Measurements from ENCODE around the gene OGFOD3.

OGFOD3 gene

DNA sequence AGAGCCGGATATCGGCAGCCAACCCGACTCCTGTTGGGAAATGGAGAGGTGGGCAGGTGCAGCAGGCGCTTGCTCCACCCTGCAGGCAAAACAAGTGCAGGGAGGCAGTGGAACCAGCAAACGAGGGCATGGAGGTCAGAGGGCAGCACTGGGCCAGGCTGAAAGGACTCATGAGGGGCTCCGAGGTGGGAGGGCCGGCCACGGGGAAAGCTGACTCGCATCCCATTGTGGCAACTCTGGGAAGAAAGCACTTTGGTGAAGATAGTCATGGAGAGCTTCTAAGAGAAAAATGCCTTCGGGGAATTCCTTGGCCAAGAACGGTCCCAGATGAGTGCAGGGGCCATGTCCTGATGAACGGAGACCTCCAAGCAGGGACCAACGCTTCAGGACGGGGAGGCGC is 27.7 kb upstream of the OGFOD3 start:
- DNase-seq: no peak

DNA sequence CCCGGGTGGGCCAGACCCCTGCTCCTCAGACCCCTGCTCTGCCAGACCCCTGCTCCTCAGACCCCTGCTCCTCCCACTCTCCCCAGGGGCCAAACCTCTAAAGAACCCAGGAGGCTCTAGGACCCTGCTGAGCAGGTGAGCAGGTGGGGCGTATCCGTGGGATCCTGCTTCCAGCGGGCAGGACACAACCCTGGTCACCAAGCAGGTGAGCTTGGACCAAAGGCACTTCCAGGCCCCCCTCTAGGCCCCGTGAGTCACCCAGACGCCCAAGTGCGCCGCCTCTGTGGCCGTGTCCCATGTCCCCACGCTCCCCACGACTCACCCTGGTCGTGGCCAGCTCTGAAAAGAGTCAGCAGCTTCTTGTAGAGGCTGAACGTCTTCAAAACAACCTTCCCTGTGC is 27.2 kb upstream of the OGFOD3 start:
- DNase-seq: no peak

DNA sequence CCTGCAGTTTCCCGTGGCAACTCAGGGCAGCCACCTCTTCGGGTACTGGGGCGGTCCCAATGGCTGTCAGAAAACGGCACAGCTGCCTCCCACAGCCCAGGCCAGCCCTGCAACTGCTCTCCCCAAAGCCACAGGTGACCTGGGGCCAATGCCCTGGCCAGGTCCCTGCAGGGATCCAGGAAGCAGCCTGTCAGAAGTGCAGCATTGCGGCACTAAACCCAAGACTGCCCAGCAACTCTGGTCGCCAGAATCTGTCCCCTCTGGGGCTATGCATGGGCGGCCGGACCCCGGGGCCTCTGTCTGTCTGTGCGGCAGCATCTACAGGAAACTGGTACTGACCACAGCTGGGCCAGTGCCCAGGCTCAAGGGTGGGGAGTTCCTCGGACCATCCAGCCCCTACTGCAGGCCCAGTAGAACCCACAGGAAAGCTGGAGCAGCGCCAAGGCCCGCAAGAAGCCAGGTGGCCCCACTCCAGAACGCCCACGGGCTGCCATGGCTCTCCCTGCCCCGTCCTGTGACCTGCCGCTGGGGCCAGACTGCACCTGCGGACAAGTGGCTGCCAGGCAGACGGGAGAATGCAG is 26.6 kb upstream of the OGFOD3 start:
- no peak for DNase-seq

DNA sequence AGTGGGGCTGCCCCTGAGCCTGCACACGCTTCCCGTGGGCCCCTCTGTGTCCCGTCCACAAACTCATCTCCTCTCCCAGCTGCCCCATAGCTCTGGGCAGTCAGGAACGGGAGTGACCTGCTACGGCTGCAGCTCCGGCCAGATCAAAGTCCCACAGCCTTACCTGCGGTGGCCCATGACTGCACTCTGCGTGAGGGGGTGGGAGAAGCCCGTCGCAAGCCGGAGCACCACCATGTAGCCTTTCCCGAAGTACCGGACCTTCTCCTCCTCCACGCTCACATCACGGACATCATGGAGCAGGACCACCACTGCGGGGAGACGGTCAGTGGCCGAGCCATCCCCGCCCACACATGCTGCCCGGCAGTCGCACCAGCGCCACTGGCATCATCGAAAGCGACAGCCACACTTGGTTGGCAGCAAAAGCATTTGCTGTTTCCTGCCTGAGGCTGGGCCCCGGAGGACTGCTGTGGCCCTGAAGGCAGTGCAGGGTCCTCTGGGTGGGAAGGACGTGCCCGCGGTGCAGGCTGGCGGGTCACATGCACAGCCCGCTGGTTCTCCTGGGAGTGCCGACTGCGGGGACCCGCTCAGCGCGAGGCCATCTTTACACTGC is 26.0 kb upstream of the OGFOD3 start:
- DNase-seq: no peak

DNA sequence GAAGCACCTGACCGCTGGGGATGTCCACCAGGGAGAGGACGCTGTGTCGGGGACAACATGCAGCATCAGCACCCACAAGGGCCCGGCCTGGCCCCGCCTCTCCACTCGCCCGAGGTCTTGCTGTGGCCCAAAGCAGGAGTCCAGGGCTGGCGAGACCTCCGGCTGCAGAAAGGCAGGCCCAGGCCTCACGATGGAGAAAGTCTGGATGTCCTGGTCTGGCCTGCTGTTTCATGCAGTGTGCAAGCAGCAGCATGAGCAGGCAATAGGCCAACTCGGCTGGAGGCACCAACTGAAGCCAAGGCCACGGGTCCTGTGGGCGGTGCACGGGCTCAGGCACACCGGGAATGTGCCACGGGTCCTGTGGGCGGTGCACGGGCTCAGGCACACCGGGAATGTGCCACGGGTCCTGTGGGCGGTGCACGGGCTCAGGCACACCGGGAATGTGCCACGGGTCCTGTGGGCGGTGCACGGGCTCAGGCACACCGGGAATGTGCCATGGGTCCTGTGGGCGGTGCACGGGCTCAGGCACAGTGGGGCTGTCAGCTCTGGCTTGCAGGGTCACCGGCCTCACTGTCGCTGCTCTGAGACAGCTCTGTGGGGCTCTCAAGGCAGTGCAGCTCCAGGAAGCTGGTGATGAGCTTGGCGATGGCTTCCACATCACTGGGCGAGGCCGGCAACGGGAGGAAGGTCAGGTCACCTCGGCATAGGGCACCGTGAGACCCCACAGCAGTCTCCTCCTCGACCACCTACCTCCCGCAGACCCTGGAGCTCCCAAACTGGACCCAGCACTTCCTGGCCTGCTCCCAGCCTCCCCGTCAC is 25.3 kb upstream of the OGFOD3 start:
- DNase-seq: no peak

DNA sequence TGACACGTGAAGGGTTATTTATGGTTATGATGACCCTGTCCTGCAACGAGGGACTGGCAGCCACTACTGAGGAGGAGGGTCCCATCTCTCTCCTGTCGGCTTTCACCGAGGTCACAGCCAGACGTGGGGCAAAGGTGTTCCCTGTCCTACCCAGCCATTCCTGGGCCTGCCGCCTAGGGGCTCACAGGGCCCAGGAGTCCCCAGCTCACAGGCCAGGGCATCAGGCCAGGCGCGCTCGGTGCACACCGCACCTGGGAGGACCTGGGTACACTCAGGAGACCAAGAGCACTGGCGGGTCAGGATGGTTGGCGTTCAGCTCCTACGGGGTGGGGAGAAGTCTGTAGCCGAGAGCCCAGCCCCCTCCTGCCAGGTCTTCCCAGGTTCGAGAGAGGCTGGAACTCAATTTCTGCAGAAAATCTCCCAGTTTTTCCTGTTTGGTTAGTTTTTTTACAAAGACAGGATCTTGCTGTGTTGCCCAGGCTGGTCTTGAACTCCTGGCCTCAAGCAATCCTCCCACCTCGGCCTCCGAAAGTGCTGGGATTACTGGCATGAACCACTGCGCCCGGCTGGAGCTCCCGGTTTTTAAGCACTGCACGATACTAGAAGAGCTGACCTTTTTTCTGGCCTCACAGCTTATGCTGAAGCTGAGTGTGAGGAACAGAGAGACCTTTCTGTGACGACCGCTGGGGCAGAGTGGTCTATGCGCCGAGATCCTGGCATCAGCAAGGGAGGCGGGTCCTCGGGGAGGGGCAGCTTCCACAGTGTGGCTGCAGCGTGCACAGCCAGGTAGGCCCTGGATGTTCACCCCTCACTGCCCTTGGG is 24.5 kb upstream of the OGFOD3 start:
- no peak for DNase-seq

DNA sequence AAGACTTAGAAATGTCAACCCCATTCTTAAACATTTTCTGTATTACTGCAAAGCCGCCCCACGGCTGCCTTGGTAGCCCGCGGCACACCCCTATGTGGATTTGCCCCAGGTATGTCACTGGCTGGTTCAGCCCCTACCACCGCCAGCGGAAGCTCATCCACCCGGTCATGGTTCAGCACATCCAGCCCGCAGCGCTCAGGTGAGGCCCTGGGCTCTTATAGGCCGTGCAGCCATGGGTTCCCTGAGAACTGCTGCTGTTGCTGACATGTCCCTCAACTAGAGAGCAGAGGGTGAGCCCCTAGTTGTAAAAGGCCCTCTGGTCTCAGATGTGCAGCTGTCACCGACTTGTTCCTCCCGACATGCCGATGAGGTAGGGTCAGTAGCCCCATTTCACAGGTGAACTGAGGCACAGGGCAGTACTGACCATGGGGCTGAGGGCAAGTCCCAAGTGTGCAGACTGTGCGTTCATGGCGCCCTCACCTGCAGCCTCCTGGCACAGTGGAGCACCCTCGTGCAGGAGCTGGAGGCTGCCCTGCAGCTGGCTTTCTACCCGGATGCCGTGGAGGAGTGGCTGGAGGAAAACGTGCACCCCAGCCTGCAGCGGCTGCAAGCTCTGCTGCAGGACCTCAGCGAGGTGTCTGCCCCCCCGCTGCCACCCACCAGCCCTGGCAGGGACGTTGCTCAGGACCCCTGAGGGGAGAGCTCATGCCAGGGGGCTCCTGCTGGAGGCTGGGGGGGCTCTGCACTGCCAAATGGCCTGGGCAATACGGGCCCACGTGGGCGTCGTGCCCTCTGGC is 23.5 kb upstream of the OGFOD3 start:
- no peak for DNase-seq

DNA sequence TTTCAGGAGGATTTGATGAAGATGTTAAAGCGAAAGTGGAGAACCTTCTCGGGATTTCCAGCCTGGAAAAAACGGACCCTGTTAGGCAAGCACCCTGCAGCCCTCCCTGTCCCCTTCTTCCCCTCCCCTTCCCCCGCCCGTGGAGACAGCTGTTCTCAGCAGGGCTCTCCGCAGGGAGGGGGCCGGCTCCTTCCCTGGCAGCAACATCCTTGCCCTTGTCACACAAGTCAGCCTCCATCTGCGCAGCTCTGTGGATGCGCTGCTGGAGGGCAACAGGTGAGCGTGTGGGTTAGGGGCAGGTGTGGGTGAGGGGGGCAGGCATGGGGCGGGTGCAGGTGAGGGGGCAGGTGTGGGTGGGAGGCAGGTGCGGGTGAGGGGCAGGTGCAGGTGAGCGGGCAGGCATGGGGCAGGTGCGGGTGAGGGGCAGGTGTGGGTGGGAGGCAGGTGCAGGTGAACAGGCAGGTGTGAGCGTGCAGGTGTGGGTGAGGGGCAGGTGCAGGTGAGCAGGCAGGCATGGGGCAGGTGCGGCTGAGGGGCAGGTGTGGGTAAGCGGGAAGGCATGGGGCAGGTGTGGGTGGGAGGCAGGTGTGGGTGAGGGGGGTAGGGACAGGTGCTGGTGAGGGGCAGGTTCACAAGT is 22.7 kb upstream of the OGFOD3 start:
- no peak for DNase-seq

DNA sequence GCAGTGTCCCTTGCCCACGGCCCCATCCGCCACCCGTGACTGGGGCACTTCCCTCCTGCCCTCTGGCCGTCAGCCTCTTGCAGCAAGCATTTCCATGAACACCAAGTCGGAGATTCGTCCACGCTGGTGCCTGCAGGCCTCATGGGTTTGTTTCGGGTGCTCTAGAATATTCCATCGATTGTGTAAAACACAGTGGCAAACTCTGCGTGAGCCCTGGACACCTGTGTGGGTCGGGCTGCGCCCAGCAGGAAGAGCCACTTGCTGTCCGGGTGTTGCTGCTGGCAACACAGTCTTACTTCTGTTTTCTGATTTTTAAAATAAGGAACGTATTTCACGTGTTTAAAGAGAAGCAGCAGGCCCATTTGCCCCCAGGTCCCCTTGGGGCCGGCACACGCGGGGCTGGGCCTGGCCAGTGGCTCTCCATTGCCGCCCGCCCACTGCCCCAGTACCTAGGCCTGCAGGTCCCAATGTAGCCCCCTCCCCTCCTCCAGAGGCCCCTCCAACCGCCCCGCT is 22.1 kb upstream of the OGFOD3 start:
- no peak for DNase-seq

DNA sequence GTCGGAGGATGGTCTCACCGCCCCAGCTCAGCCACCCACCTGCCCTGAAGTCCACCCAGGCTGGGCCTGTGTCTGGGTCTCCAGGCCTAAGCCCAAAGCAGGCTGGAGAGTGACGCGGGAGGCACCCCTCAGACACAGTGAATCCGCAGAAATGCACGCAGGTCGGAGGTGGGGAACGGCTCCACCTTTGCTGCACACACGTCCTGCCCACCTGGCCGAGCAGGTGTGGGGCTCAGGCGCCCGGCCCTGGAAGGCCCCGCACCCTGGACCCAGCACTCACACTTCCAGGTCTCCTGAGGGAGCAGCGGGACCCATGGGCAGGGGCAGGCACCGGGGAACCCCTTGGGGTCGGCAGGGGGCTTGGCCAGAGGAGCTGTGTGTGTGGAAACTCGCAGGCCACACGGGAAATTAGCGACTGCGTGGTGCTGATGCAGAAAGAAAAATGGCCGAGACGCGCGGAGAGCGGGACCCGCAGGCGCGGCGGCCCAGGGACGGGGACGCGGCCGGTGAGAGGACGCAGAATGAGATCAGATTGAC is 21.5 kb upstream of the OGFOD3 start:
- DNase-seq: no peak

DNA sequence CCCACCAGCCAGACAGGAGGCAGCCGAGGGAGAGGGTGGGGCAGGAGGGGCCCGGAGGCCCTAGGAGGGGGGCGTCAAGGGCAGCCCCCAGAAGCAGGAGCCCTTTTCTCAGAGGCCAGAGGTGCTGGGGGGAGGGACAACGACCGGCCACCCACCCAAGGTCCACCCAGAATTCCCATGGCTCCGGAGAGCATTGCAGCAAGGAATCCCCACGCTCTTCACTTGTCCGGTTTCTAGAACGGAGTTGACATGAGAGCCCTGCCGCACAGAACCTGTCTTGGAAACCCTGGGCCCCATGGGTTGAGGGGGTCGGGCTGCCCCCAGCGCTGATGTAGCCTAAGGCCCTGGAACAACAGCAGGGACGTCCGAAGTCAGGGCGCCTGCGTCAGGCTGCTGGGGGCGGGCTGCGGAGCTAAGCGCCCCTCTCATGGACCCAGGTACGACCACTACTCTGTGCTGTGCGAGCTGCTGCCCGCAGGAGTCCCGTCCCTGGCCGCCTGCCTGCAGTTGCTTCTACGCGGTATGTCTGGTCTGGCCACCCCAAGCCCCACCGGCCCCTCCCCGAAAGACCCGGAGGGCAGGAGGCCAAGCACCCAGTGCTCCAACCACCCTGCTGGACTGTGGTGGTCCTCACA is 20.9 kb upstream of the OGFOD3 start:
- no peak for DNase-seq

DNA sequence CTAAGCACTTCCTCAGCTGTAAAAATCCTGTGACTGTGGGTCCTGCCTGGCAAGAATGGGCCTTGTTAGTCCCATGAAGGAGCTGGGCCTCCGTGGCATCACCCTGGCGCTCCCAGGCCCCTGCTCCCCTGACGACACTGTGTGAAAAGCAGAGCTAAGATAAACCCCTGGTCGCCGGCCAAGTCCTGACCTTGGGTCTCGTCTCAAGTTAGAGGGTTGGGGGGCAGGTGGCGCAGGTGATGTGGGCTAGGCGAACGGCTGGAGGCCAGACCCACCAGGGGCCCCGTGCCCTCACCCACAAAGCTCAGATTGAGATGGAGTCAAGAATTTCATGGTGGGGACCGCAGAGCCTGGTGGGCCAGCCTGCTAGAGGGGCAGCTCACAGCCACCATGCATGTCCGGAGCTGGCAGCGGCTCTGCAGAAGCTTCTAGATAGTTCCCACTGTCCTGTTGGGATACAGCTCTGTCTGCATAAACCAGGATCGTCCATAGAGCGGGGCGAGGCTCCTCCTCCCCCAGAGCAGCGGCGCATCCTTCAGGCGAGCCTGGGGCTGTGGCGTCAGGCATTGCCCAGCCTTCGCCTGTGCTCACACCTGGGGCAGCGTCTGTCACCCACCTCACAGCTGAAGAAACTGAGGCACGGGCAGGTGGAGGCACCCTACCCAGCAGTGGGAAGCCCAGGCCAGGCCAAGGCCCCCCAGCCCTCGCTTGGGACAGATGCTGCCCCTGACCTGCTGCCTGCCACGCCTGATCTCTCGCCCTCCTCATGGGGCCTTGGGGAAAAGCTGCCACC is 20.2 kb upstream of the OGFOD3 start:
- no peak for DNase-seq

DNA sequence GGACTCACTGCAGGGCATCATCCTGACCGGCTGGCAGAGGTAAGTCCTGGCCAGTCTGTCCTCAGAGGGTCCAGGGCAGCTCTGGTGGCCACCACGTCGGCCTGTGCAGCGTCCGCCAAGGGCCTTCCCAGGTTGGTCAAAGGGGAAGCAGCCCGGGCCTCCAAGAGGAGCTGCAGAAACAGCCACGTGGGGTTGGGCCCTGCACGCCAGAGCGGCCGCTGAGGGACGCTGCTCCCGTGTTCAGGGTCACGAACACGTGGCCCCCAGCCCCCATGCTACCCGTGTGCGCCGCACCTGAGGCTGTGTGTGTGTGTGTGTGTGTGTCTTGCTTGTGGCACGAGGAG is 18.9 kb upstream of the OGFOD3 start:
- DNase-seq: no peak

DNA sequence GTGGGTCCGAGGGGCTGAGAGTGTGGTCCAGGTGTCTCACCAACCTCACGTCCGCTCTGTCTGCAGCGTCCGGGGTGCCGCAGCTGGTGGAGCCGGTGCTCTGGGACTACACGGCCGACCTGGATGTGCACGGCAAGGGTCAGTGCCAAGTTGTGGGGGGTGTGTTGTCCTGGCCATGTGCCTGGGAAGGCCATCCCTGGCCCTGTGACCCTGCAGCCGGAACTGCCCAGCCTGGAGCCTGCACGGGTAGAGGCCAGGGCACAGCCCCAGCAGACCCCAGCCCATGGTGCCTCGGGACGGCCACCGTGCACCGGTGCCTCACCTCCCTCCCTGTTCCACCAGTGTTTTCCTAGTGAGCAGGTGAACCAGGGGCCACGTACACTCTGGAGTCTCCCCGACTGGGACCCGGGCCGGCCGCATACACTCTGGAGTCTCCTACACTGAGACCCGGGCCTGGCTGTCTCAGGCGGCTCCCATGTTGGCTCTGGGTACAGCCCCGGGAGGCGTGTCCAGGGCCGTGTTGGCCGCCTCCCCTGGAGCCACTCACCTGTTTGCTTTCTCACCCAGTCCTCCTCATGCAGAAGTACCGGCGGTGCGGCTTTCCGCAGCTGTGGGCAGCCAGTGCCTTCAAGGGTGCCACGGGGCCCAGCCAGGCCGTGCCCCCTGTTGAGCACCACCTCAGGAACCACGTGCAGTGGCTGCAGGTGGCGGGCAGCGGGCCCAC is 18.4 kb upstream of the OGFOD3 start:
- DNase-seq: no peak

DNA sequence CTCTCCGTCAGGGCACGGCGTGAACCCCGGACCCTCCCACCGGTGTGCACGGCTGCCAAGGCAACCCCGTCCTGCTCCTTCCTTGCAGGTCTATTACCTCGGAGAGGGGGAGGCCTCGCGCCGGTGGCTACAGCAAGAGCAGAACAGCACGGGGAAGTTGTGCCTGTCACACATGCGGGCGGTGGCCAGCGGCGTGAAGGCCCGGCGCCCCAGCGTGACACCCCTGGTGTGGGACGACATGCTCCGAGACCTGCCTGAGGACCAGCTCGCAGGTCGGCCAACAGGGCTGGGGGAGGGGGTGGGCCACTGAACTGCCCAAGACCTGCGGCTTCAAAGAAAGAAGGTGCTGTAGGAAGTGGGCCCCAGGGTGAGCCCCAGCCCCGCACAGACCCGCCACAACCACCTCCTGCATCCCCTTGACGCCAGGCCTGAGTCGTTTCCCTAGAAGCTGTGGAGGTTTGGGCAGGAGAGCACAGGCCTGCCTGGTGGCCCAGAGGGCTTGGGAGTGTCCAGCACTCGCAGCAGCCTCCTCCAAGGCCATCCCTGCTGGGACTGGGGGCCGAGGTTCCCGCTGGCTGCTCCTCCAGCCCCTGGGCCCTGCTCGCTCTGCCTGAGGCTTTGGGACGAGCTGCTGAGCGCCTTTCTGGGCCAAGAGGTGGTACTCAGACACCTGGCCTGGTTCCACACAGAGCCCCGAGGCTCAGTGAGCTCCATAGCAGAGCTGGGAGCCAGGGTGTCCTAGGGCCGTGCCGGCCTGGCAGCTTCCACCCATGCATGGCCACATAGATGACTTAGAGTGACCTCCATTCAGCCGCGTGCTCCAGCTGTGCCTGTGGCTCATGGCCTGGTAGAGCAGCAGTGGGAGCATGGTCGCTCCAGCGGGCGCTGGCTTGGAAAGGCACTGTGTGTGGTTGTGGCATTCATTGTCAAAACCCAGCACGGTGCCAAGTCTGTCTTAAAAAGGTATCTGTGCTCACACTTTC is 17.5 kb upstream of the OGFOD3 start:
- DNase-seq: no peak

DNA sequence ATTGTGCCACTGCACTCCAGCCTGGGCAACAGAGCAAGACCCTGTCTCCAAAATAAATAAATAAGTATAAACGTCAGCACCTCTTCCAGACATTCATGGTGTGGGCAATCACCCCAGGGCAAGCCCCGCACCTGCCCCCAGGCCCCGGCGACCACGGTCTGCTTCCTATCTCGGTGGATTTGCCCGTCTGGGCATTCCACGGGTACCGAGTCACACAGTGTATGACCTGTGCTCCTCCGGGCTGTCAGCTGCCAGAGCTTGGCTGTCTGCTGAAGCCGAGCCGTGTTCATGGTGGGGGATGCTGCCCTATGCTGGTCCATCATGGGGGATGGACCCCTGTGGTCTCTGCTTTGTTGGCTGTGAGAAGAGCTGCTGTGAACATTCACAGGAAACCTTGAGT is 16.7 kb upstream of the OGFOD3 start:
- no peak for DNase-seq

DNA sequence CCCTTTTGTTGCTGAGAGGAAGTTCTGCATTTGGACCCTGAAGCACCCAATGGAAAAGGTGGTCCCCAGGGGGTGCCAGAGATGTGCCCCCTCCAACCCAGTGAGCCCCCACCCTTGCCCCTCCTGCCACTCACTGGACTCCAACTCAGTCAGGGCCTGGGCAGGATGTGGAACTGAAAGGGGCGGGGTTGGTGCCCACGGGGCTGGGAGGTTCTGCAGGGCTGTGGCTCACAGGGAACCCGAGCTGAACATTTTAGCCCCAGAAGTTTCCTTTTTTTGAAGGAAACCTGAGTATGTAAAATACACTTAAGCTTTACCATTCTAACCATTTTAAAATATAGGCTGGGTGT is 15.8 kb upstream of the OGFOD3 start:
- peak; percentile 32 for DNase-seq

DNA sequence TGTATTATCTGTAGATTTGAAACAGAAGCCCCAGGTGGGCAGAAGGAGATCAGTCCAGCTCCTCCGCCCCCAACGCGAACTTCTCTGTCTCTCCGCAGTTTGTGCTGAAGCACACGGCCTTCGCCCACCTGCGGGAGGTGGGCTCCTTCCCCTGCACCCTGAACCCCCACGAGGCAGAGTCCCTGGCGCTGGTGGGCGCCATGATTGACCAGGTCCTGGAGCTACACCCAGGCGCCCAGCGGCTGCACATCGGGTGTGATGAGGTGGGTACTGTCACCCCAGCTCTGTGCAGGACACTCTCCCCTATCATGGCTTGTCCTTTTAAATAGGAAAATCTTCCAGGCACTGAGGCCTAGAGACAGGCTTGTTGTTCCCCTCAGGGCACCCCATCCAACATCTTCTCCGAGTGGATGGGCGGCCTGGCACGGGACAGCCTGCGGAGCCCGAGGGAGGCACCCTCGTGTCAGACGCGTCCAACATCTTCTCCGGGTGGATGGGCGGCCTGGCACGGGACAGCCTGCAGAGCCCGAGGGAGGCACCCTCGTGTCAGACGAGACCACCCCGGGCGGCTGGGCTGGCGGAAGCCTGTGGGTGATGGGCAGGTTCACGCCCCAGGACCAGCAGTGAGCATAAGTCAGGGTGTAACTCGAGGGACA is 15.3 kb upstream of the OGFOD3 start:
- no peak for DNase-seq
